B cell (primary cell): ENCODE results near the gene CLEC2B. TPM values are rescaled to one million over a fixed set of nuclear protein-coding genes. Genes with fewer than 3 reads are reported as not detected.

ENCODE experiments used
- ATAC-seq: fragments of 200-7000 bp; cut with Tn5 transposase; one replicate; pipeline ENCODE4 v1.10.0; 2021; ENCODE audit warnings: low read depth, mild to moderate bottlenecking, moderate number of reproducible peaks, moderate library complexity
- CTCF ChIA-PET: fragments of 350-600 bp; sonication (Branson Sonifier 250); formaldehyde crosslinking; loops from one replicate; lab custom pipeline; 2021; ENCODE audit warnings: antibody characterized with exemption, inconsistent platforms; lab: Charles Lee
- POLR2A ChIA-PET: fragments of 350-600 bp; sonication (Branson Sonifier 250); formaldehyde crosslinking; loops from one replicate; lab custom pipeline; 2021; ENCODE audit warnings: antibody characterized with exemption; lab: Charles Lee
- DNase-seq: peaks from one replicate; pipeline ENCODE4 v3.0.0; 2013
- H2AFZ ChIP-seq: 2 replicates; pipeline ENCODE4 v1.6.1; 2012; ENCODE audit warnings: mild to moderate bottlenecking, low read depth, low read length; ENCODE audit not compliant: insufficient read depth, poor library complexity, severe bottlenecking
- H3K27ac ChIP-seq, 2 donors: 1 replicate in 1 of 2; 2 replicates in 1 of 2; pipeline ENCODE4 v1.5.1; 2012 to 2013; ENCODE audit warnings: low read length in 2 of 2, mild to moderate bottlenecking in 2 of 2, moderate library complexity in 1 of 2
- H3K27me3 ChIP-seq, 4 experiments: fragments of 200-600 bp in 1 of 4; sonication (generic) in 1 of 4; replicated peaks in 1 of 4; 1 replicate in 2 of 4; 2 replicates in 2 of 4; pipeline versions ENCODE4 v1.6.1 to v1.7.0; 2013 to 2016; ENCODE audit warnings: low read length in 3 of 4, mild to moderate bottlenecking in 2 of 4, mixed read lengths in 1 of 4, moderate library complexity in 1 of 4; ENCODE audit not compliant: insufficient read depth in 4 of 4, control insufficient read depth in 3 of 4; ENCODE audit errors: control extremely low read depth in 1 of 4
- H3K36me3 ChIP-seq, 2 experiments: replicated peaks in 1 of 2; 1 replicate in 1 of 2; 2 replicates in 1 of 2; pipeline versions ENCODE4 v1.6.1 to v1.7.1; 2013; ENCODE audit warnings: low read length in 1 of 2; ENCODE audit not compliant: insufficient read depth in 2 of 2, control insufficient read depth in 1 of 2; ENCODE audit errors: control extremely low read depth in 1 of 2, extremely low read depth in 1 of 2
- H3K4me1 ChIP-seq, 2 donors: fragments of 200-600 bp in 1 of 2; sonication (generic) in 1 of 2; 1 replicate in 1 of 2; 2 replicates in 1 of 2; pipeline versions ENCODE4 v1.5.1 to v1.6.1; 2013 to 2017; ENCODE audit warnings: low read length in 2 of 2; ENCODE audit not compliant: control insufficient read depth in 2 of 2, insufficient read depth in 2 of 2
- H3K4me2 ChIP-seq: replicated peaks from 2 replicates; pipeline ENCODE3; 2012; ENCODE audit warnings: mild to moderate bottlenecking, low read depth, low read length; ENCODE audit not compliant: poor library complexity, severe bottlenecking
- H3K4me3 ChIP-seq, 5 experiments: fragments of 200-600 bp in 1 of 5; sonication (generic) in 1 of 5; 1 replicate in 3 of 5; 2 replicates in 2 of 5; pipeline versions ENCODE4 v1.5.1 to v1.7.0; 2011 to 2016; ENCODE audit warnings: low read length in 4 of 5, mild to moderate bottlenecking in 4 of 5, low read depth in 2 of 5, control low read depth in 1 of 5, moderate library complexity in 1 of 5; ENCODE audit not compliant: insufficient read depth in 1 of 5; ENCODE audit errors: control extremely low read depth in 1 of 5, extremely low read depth in 1 of 5
- H3K79me2 ChIP-seq: fragments of 200-600 bp; sonication (generic); one replicate; pipeline ENCODE4 v1.6.0; 2016; ENCODE audit warnings: low read length; ENCODE audit not compliant: control insufficient read depth, insufficient read depth
- H3K9ac ChIP-seq: fragments of 200-600 bp; sonication (generic); 2 replicates; pipeline ENCODE4 v1.6.1; 2017; ENCODE audit warnings: mild to moderate bottlenecking, low read length, moderate library complexity
- H3K9me3 ChIP-seq, 3 donors: one replicate each; pipeline versions ENCODE4 v1.6.1 to v1.7.1; 2013; ENCODE audit warnings: low read length in 2 of 3; ENCODE audit not compliant: control insufficient read depth in 2 of 3, insufficient read depth in 1 of 3; ENCODE audit errors: control extremely low read depth in 1 of 3
- H4K20me1 ChIP-seq: 2 replicates; pipeline ENCODE4 v1.6.0; 2012; ENCODE audit warnings: mild to moderate bottlenecking, low read length; ENCODE audit not compliant: insufficient read depth, control insufficient read depth, poor library complexity, severe bottlenecking
- H3K27ac Mint-ChIP-seq: one replicate; pipeline ENCODE4 v1.8.0; 2021; ENCODE audit warnings: mixed read lengths
- H3K27me3 Mint-ChIP-seq: one replicate; pipeline ENCODE4 v1.8.0; 2021; ENCODE audit warnings: mixed read lengths
- H3K4me1 Mint-ChIP-seq: one replicate; pipeline ENCODE4 v1.8.0; 2021; ENCODE audit warnings: mixed read lengths
- H3K4me3 Mint-ChIP-seq: one replicate; pipeline ENCODE4 v1.8.0; 2021; ENCODE audit warnings: mixed read lengths
- H3K9me3 Mint-ChIP-seq: one replicate; pipeline ENCODE4 v1.8.0; 2022; ENCODE audit warnings: mixed read lengths; ENCODE audit not compliant: insufficient read depth
- EZH2 ChIP-seq: IDR thresholded peaks from 2 replicates; pipeline ENCODE4 v1.6.1; 2012; ENCODE audit warnings: borderline replicate concordance, low read depth, mild to moderate bottlenecking, moderate library complexity, low read length; ENCODE audit not compliant: insufficient read depth, poor library complexity, severe bottlenecking
- WGBS: methylation state at CpG from one replicate; pipeline ENCODE4 v1.1.5; 2013; ENCODE audit warnings: missing lambda C conversion rate; ENCODE audit not compliant: insufficient coverage; 5-methylcytosine and 5-hydroxymethylcytosine counted together
- intact Hi-C: fragments of 100-400 bp; cut with micrococcal nuclease; formaldehyde crosslinking; loops from one replicate; pipeline ENCODE4 v1.10.0; 2022
- polyA plus RNA-seq: library from polyadenylated mRNA; depleted of rRNA; stranded (reverse); fragments of >200 nt; gene quantifications from 2 replicates; pipeline ENCODE4 v1.2.3, GENCODE V29; 2012
- total RNA-seq, 2 donors: library from RNA; stranded (reverse); fragments of 120-200 nt in 1 of 2; gene quantifications; 1 replicate in 1 of 2; 2 replicates in 1 of 2; pipeline versions ENCODE4 v1.2.3 to v1.2.4, GENCODE V29; 2013 to 2022
- TF ChIP-seq, protein P1 (sequence below): fragments of 200-600 bp; IDR thresholded peaks from one replicate; pipeline ENCODE4 v1.8.0; 2022; ENCODE audit warnings: antibody characterized with exemption, mild to moderate bottlenecking

The CLEC2B gene
- total and polyA plus RNA-seq, 2 donors (not counting 1 experiment from before 2014, with no cell fraction given) = 31.6 to 58.2 TPM

DNA sequence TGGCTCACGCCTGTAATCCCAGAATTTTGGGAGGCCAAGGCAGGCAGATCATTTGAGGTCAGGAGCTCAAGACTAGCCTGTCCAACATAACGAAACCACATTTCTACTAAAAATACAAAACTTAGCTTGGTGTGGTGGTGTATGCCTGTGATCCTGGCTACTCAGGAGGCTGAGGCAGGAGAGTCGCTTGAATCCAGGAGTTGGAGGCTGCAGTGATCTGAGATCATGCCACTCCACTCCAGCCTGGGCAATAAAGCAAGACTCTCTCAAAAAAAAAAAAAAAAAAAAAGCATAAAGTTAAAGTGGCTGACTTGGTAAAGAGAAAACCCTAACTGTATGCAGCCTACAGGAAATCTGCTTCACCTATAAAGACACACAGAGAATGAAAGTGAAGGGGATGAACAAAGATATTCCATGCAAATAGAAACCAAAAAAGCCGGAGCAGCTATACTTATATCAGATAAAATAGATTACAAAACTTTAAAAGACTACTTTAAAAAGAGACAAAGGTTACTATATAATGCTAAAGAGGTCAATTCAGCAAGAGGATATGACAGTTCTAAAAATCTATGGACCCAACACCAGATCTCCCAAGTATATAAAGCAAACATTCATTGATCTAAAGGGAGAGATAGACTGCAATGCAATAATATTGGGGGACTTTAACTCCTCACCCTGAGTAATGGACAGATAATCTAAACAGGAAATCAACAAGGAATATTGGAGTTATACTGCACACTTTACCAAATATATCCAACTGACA lies 4.1 kb downstream of the CLEC2B start:
- peak overlapping the region; percentile 69 for H3K9ac ChIP-seq
- H3K27me3 ChIP-seq = no peaks in the 10 kb centered on the region
- peak overlapping the region in 1 of 2 donors; percentile 90 for H3K27ac ChIP-seq
- Mint-ChIP-seq H3K4me3 (peak overlapping the region; percentile 81), H3K9me3 (peaks cover 11% of the 10 kb centered on the region), H3K4me1 (peaks cover 43% of the 10 kb centered on the region), H3K27ac (peak overlapping the region; percentile 59), H3K27me3 (no peaks in the 10 kb centered on the region)
- WGBS = no CpG with 5 or more reads among the region's 4 CpGs
- CTCF ChIA-PET = interaction anchor here (4.3 kb wide), 1 partner anchor 114 kb away, joined by 14 read pairs; no protein-coding TSS in a partner anchor
- peaks cover 4 to 13% of the 10 kb centered on the region in 2 donors for H3K4me1 ChIP-seq
- peaks cover 90% of the 10 kb centered on the region for H3K79me2 ChIP-seq
- peak overlapping the region; percentile 75 for H3K4me2 ChIP-seq
- peaks cover 0 to 10% (median 0%) of the 10 kb centered on the region in 3 donors for H3K9me3 ChIP-seq
- peaks cover 17% of the 10 kb centered on the region for H4K20me1 ChIP-seq
- ATAC-seq (no peak), DNase-seq (no peak)
- TF ChIP-seq, protein P1, sequence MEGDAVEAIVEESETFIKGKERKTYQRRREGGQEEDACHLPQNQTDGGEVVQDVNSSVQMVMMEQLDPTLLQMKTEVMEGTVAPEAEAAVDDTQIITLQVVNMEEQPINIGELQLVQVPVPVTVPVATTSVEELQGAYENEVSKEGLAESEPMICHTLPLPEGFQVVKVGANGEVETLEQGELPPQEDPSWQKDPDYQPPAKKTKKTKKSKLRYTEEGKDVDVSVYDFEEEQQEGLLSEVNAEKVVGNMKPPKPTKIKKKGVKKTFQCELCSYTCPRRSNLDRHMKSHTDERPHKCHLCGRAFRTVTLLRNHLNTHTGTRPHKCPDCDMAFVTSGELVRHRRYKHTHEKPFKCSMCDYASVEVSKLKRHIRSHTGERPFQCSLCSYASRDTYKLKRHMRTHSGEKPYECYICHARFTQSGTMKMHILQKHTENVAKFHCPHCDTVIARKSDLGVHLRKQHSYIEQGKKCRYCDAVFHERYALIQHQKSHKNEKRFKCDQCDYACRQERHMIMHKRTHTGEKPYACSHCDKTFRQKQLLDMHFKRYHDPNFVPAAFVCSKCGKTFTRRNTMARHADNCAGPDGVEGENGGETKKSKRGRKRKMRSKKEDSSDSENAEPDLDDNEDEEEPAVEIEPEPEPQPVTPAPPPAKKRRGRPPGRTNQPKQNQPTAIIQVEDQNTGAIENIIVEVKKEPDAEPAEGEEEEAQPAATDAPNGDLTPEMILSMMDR = no peak
- no peak for TF ChIP-seq EZH2
- H3K4me3 ChIP-seq = peak overlapping the region; percentile 24 to 97 (median 60)
- intact Hi-C loops = loop anchor here (5.0 to 10.0 kb wide), 4 partner anchors 53 to 747 kb away; partner anchors contain the start of gene MAGOHB
- no peaks in the 10 kb centered on the region for H3K36me3 ChIP-seq
- H2AFZ ChIP-seq = no peak overlapping the region
- POLR2A ChIA-PET = interaction anchor here (0.5 to 0.6 kb wide), 2 partner anchors 15 to 1843 kb away, joined by 3 to 5 read pairs; no protein-coding TSS in a partner anchor

DNA sequence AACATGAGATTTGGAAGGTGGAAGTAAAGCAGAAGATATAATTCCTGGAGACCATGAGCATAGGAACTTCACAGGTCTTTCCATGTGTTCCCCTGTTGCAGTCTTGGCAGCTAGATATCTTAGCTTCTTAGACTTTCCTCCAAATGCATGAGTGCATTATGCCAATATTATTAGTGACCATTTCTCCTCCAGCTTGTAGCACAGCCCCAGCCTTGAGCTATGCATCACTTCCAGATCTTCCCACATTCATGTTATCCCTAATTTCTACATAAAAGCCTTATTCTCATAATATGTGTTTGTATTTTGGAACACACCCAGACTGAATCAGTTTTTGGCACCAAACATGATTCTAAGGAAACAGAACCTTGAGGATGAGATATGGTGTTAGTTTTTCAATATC lies 11.0 kb downstream of the CLEC2B start:
- CTCF ChIA-PET = no interaction called here
- H3K27ac Mint-ChIP-seq = no peak overlapping the region

More for the DNA sequence above, 11.0 kb downstream of the CLEC2B start:
- Histone ChIP-seq H3K27me3 (no peaks in the 10 kb centered on the region), H3K4me1 (peaks cover 0 to 7% of the 10 kb centered on the region in 2 donors), H3K9me3 (no peaks in the 10 kb centered on the region), H3K4me3 (no peak overlapping the region), H3K79me2 (peaks cover 31% of the 10 kb centered on the region), H3K27ac (no peak overlapping the region), H3K4me2 (no peak overlapping the region), H4K20me1 (peaks cover 26% of the 10 kb centered on the region), H2AFZ (no peak overlapping the region), H3K36me3 (peaks cover 0 to 31% of the 10 kb centered on the region in 2 experiments), H3K9ac (no peak overlapping the region)
- intact Hi-C loops = loop anchor here (1.0 kb wide), 1 partner anchor 11 kb away; the partner anchor contains the start of gene CLEC2B
- Mint-ChIP-seq H3K4me1 (peaks cover 14% of the 10 kb centered on the region), H3K4me3 (no peak overlapping the region), H3K27me3 (no peaks in the 10 kb centered on the region), H3K9me3 (peaks cover under 1% of the 10 kb centered on the region)
- TF ChIP-seq, protein P1 = no peak
- TF ChIP-seq EZH2 = no peak
- POLR2A ChIA-PET = no interaction called here
- DNase-seq = no peak
- no peak for ATAC-seq
